PC-9 (cell line): ENCODE results near the gene SF1. TPM values are rescaled to one million over a fixed set of nuclear protein-coding genes. Genes with fewer than 3 reads are reported as not detected.

ENCODE experiments used
- BruUV-seq: library from RNA; stranded (reverse); fragments of 400-500 nt; replicated peaks from 2 replicates; lab custom pipeline; 2021; lab: Mats Ljungman, UMichigan
- CTCF ChIA-PET: fragments of 300-600 bp; sonication (Branson Sonifier 250); formaldehyde crosslinking; loops from one replicate; lab custom pipeline; 2022; ENCODE audit warnings: antibody characterized with exemption; lab: Charles Lee
- POLR2A ChIA-PET: fragments of 300-600 bp; sonication (Branson Sonifier 250); formaldehyde crosslinking; loops from one replicate; lab custom pipeline; 2022; ENCODE audit warnings: antibody characterized with exemption; ENCODE audit not compliant: unreplicated experiment; lab: Charles Lee
- DNase-seq, 2 experiments: peaks; one replicate each; pipeline versions ENCODE4 v3.0.0 to v3.0.0-alpha.2; 2015 to 2022; ENCODE audit warnings: mixed read lengths in 1 of 2
- H2AFZ ChIP-seq: fragments of 200-600 bp; sonication (generic); 2 replicates; pipeline ENCODE4 v1.8.1; 2017; ENCODE audit warnings: antibody characterized with exemption
- H3F3A ChIP-seq: fragments of 200-600 bp; sonication (generic); 2 replicates; pipeline ENCODE4 v1.8.1; 2017; ENCODE audit warnings: antibody characterized with exemption, mild to moderate bottlenecking, low read depth; ENCODE audit not compliant: insufficient read depth
- H3K27ac ChIP-seq: fragments of 200-600 bp; sonication (generic); 2 replicates; pipeline ENCODE4 v1.6.1; 2016; ENCODE audit warnings: mixed run types
- H3K27me3 ChIP-seq: fragments of 200-600 bp; sonication (generic); 2 replicates; pipeline ENCODE4 v1.6.1; 2016; ENCODE audit warnings: low read depth, mixed run types; ENCODE audit not compliant: insufficient read depth
- H3K36me3 ChIP-seq: fragments of 200-600 bp; sonication (generic); 2 replicates; pipeline ENCODE4 v1.6.1; 2016; ENCODE audit warnings: low read depth, mixed run types
- H3K4me1 ChIP-seq: fragments of 200-600 bp; sonication (generic); replicated peaks from 2 replicates; pipeline ENCODE4 v1.6.1; 2016; ENCODE audit warnings: mixed run types; ENCODE audit not compliant: insufficient read depth
- H3K4me2 ChIP-seq: fragments of 200-600 bp; sonication (generic); 2 replicates; pipeline ENCODE4 v1.6.1; 2017; ENCODE audit warnings: mixed run types
- H3K4me3 ChIP-seq: fragments of 200-600 bp; sonication (generic); 2 replicates; pipeline ENCODE4 v1.6.1; 2016; ENCODE audit warnings: mixed run types
- H3K79me2 ChIP-seq: fragments of 200-600 bp; sonication (generic); 2 replicates; pipeline ENCODE4 v1.6.1; 2017; ENCODE audit warnings: low read depth, mixed run types
- H3K9me2 ChIP-seq: fragments of 200-600 bp; sonication (generic); 2 replicates; pipeline ENCODE4 v1.8.1; 2017; ENCODE audit warnings: mild to moderate bottlenecking; ENCODE audit not compliant: insufficient read depth
- H3K9me3 ChIP-seq: fragments of 200-600 bp; sonication (generic); 2 replicates; pipeline ENCODE4 v1.8.1; 2016; ENCODE audit warnings: low read depth; ENCODE audit not compliant: insufficient read depth
- H4K20me1 ChIP-seq: fragments of 200-600 bp; sonication (generic); 2 replicates; pipeline ENCODE4 v1.8.1; 2017; ENCODE audit not compliant: insufficient read depth
- EZH2 ChIP-seq: fragments of 200-600 bp; sonication (generic); IDR thresholded peaks from 2 replicates; pipeline ENCODE4 v1.8.0; 2017; ENCODE audit warnings: antibody characterized with exemption, low read depth
- intact Hi-C: fragments of 100-400 bp; cut with micrococcal nuclease; formaldehyde crosslinking; loops from one replicate; pipeline ENCODE4 v1.10.0; 2022; ENCODE audit not compliant: unreplicated experiment
- total RNA-seq: library from RNA; stranded (reverse); gene quantifications from 2 replicates; pipeline ENCODE4 v1.2.3, GENCODE V29; 2021
- TF ChIP-seq, protein P1 (sequence below): fragments of 200-600 bp; sonication (generic); conservative IDR thresholded peaks from 2 replicates; pipeline ENCODE4 v1.6.1; 2017; ENCODE audit warnings: mixed run types, antibody characterized with exemption, mild to moderate bottlenecking, moderate library complexity

SF1 gene
- total RNA-seq, 1 experiment from 2014 or later, result 336 TPM

GRCh38 chr11:64813826-64814225, 35.5 kb upstream of the SF1 start:
- Histone ChIP-seq H3K9me3 (no peaks in the 10 kb centered on the region), H3F3A (peaks cover 10% of the 10 kb centered on the region; the same call in 1 of the 2 replicates), H3K36me3 (no peaks in the 10 kb centered on the region), H2AFZ (no peak overlapping the region), H4K20me1 (no peaks in the 10 kb centered on the region), H3K4me2 (no peak overlapping the region), H3K9me2 (no peaks in the 10 kb centered on the region), H3K27me3 (no peaks in the 10 kb centered on the region), H3K4me1 (peaks cover 6% of the 10 kb centered on the region; the same call in 1 of the 2 replicates), H3K27ac (no peak overlapping the region), H3K4me3 (no peak overlapping the region), H3K79me2 (peaks cover 8% of the 10 kb centered on the region)
- ChIA-PET CTCF (no interaction called here), POLR2A (no interaction called here)
- intact Hi-C loops, result no loop called here
- no peak for DNase-seq
- no peak for TF ChIP-seq EZH2
- TF ChIP-seq, protein P1, sequence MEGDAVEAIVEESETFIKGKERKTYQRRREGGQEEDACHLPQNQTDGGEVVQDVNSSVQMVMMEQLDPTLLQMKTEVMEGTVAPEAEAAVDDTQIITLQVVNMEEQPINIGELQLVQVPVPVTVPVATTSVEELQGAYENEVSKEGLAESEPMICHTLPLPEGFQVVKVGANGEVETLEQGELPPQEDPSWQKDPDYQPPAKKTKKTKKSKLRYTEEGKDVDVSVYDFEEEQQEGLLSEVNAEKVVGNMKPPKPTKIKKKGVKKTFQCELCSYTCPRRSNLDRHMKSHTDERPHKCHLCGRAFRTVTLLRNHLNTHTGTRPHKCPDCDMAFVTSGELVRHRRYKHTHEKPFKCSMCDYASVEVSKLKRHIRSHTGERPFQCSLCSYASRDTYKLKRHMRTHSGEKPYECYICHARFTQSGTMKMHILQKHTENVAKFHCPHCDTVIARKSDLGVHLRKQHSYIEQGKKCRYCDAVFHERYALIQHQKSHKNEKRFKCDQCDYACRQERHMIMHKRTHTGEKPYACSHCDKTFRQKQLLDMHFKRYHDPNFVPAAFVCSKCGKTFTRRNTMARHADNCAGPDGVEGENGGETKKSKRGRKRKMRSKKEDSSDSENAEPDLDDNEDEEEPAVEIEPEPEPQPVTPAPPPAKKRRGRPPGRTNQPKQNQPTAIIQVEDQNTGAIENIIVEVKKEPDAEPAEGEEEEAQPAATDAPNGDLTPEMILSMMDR, result no peak
- BruUV-seq, result no TSS peak

GRCh38 chr11:64810891-64811272, 32.5 kb upstream of the SF1 start:
- Histone ChIP-seq H3K4me2 (peak overlapping the region; percentile 88), H3K79me2 (peaks cover 16% of the 10 kb centered on the region), H3K4me3 (peak overlapping the region; percentile 93; the same call in 1 of the 2 replicates), H3K36me3 (peaks cover 7% of the 10 kb centered on the region; the same call in 1 of the 2 replicates), H3K27ac (no peak overlapping the region), H3K27me3 (no peaks in the 10 kb centered on the region), H3K9me2 (no peaks in the 10 kb centered on the region), H2AFZ (0 out of 2 replicates have a peak overlapping the region, but pooled peaks have one; percentile 50), H3F3A (peaks cover 14% of the 10 kb centered on the region; the same call in 1 of the 2 replicates), H4K20me1 (no peaks in the 10 kb centered on the region), H3K9me3 (no peaks in the 10 kb centered on the region), H3K4me1 (peaks cover 6% of the 10 kb centered on the region; the same call in 1 of the 2 replicates)
- POLR2A ChIA-PET, result no interaction called here
- intact Hi-C loops, result loop anchor here (1.0 to 2.0 kb wide), 3 partner anchors 31 to 68 kb away; partner anchors contain the start of genes EHD1 and SF1
- CTCF ChIA-PET, result interaction anchor here (0.5 kb wide), 1 partner anchor 122 kb away, joined by 10 read pairs; no protein-coding TSS in a partner anchor
- no peak for DNase-seq
- TF ChIP-seq, protein P1, result no peak
- no peak for TF ChIP-seq EZH2
- no TSS peak for BruUV-seq

GRCh38 chr11:64810271-64810890, 32.0 kb upstream of the SF1 start, which contains the start of gene MEN1:
Gene MEN1, minus strand, starts transcription at chr11:64810551. Its CDS starts 442 bp downstream, at chr11:64810109.
- no peaks in the 10 kb centered on the region for H3K27me3 ChIP-seq
- no TSS peak for BruUV-seq
- H4K20me1 ChIP-seq, result no peaks in the 10 kb centered on the region
- H3K36me3 ChIP-seq, result peaks cover 7% of the 10 kb centered on the region; the same call in 1 of the 2 replicates
- ChIA-PET CTCF (interaction anchor here (0.5 to 0.6 kb wide), 2 partner anchors 9 to 122 kb away, joined by 3 to 10 read pairs; no protein-coding TSS in a partner anchor), POLR2A (interaction anchor here (0.6 to 1.0 kb wide), 2 partner anchors 13 to 325 kb away, joined by 3 to 7 read pairs; no protein-coding TSS in a partner anchor)
- H3K4me3 ChIP-seq, result peak within 1 kb of the TSS; percentile 93
- H3K4me1 ChIP-seq, result peaks cover 6% of the 10 kb centered on the region; the same call in 1 of the 2 replicates
- intact Hi-C loops, result loop anchor here (1.0 to 2.0 kb wide), 3 partner anchors 32 to 68 kb away; partner anchors contain the start of genes EHD1 and SF1
- H3K4me2 ChIP-seq, result peak within 1 kb of the TSS; percentile 88
- peaks cover 14% of the 10 kb centered on the region; the same call in 1 of the 2 replicates for H3F3A ChIP-seq
- peaks cover 16% of the 10 kb centered on the region for H3K79me2 ChIP-seq
- no peaks in the 10 kb centered on the region for H3K9me2 ChIP-seq
- H3K27ac ChIP-seq, result no peak within 1 kb of the TSS
- DNase-seq, result peak; percentile 91 to 98
- peak within 1 kb of the TSS; percentile 99 for H2AFZ ChIP-seq
- H3K9me3 ChIP-seq, result no peaks in the 10 kb centered on the region
- TF ChIP-seq EZH2, result no peak
- TF ChIP-seq, protein P1, result no peak
